Measurements from ENCODE around the gene CCL23.
"Not testable (repeated sequence)": the region's sequence is repeated elsewhere in the genome, so short reads cannot be mapped to it uniquely, and the experiment has no call there.

CCL23 gene, protein sequence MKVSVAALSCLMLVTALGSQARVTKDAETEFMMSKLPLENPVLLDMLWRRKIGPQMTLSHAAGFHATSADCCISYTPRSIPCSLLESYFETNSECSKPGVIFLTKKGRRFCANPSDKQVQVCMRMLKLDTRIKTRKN

DNA sequence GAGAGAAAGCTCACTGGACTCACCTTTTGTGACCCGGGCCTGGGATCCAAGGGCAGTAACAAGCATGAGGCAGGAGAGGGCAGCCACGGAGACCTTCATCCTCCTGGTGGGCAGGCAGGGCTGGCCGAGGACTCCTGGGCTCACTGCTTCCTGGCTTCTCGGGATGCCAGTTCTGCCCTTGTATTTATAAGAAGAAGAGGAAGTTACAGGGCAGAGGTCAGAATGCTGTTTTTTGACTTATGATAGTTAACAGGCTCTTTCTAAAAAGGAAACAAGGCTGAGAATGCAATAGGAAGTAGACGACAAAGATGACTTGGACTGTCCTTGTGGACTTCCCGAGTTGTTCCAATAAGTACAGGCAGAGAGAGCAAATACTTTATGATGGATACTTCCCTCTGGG, at the start of gene CCL23:
Gene CCL23 (minus strand): TSS at position 174 of the 400 bp plus-strand sequence. CDS start 75 bp downstream, at position 99.
- in situ Hi-C loops (cut with HindIII; ENCODE audit: low pct_ligation_motif_present, low pct_unique_long_range_greater_than_20kb, low sequenced_read_pairs): no loop called here
- no peak for DNase-seq

DNA sequence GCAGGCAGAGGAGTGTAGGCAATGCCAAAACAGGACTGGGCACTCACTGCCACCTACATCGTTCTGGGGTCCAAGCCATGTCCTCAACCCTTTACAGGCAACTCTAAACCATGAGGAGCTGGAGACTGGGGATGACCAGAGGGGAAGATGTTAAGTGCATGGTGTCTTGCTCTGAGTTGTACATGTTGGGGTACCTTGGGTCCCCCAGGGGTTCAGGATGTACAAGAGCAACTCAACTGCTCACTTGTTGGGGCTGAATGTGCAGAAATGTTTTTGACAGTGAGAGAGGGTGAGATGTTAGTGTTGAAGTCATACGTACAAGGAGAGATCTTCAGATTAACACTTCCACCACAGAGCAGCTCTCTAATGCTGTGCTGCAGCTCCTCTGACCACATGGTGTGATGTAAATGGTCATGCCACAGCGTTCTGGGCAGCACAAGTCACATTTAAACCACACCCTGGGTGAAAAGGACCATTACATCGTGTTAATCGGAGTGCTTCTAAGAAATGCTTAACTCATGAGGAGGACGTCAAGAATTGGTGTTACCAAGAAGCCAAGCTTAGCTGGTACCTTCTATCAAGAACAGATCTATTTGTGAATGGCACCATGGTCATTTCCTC, 48.7 kb upstream of the CCL23 start:
- DNase-seq: no peak

DNA sequence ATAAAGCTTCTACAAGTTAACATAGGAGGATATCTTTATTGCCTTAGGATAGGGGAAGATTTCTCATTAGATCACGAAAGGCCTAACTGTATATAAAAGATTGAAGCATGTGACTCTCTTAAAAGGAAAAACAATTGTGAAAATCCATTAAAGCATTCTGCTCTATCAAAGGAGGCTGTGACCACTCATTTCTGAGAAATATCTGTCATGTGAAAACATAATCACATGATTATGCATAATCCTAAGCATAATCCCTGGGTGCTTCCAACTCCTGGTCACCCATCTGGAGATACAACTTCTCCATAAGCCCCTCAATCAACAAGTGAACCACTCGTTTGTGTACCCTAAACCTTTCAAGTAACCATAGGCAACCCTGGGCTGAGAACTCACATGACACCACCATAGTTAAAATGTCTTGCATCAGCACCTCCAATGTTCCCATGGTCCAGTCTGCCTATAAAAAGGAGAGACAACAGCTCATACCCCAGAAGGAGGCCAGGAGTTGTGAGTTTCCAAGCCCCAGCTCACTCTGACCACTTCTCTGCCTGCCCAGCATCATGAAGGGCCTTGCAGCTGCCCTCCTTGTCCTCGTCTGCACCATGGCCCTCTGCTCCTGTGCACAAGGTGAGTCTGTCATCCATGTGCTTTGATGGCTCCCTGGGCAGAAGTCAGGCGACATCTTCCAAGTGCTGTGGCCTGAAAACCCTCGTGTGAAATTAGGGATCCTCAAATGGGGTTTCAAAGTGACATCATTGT, 46.2 kb upstream of the CCL23 start, which contains the start of gene CCL18:
Gene CCL18 (plus strand): TSS at position 487 of the 756 bp plus-strand sequence. CDS start 71 bp downstream, at position 558.
- in situ Hi-C loops (cut with HindIII; ENCODE audit: low pct_ligation_motif_present, low pct_unique_long_range_greater_than_20kb, low sequenced_read_pairs): no loop called here
- DNase-seq: no peak

More for the DNA sequence above, 48.7 kb upstream of the CCL23 start:
- in situ Hi-C loops (cut with HindIII; ENCODE audit: low pct_ligation_motif_present, low pct_unique_long_range_greater_than_20kb, low sequenced_read_pairs): no loop called here

DNA sequence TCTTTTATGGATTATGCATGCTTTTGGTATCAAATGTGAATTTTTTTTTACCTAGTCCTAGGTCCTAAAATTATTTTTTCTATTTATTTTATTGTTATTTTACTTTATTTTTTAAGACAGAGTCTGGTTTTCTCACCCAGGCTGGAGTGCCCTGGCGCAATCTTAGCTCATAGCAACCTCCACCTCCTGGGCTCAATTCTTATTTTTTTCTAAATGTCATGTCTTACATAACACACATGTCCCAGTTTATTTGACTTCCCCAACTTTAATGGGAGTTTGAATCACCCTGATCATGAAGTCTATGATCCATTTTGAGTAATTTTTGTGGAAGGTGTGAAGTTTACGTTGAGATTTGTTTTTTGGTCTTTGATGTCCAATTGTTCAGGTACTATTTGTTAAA, 43.0 kb upstream of the CCL23 start:
- in situ Hi-C loops (cut with HindIII; ENCODE audit: low pct_ligation_motif_present, low pct_unique_long_range_greater_than_20kb, low sequenced_read_pairs): no loop called here
- DNase-seq: no peak

DNA sequence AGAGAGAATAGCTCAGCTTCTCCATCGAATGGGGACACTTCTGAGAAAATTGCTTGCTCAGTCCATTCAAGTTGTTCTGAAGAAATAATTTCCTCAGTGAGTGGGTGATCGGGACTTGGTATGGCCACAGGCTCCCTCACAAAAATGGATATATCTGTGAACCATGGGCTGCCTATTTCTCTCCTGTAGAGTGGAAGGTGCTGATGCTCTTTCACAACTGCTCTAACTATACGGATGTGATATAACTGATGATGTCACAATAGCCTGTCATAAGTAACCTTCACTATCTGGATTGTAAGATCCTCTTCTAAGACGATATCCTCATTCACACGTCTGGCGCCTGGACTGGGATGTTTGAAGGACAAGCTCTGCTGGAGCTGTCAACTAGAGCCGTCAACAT, 41.6 kb upstream of the CCL23 start:
- in situ Hi-C loops (cut with HindIII; ENCODE audit: low pct_ligation_motif_present, low pct_unique_long_range_greater_than_20kb, low sequenced_read_pairs): no loop called here
- DNase-seq: no peak

DNA sequence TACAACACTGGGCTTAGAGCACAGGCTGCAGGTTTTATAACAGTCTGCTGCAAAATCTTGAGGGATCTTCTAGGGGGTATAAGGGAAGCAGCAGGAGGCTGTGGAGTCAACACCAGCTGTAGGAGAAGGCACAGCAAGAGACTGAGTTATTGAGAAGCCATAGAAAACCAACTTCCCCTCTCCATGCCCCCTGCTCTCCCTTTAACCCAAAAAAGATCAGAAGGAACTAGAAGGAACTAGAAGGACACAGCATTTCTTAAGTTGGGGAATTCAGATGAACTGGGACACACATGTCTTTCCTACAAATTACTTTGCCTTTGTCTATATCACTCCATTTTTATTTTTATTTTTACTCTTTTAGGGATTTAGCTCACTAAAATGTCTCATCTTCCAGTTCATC, 40.1 kb upstream of the CCL23 start:
- no peak for DNase-seq
- in situ Hi-C loops (cut with HindIII; ENCODE audit: low pct_ligation_motif_present, low pct_unique_long_range_greater_than_20kb, low sequenced_read_pairs): no loop called here

DNA sequence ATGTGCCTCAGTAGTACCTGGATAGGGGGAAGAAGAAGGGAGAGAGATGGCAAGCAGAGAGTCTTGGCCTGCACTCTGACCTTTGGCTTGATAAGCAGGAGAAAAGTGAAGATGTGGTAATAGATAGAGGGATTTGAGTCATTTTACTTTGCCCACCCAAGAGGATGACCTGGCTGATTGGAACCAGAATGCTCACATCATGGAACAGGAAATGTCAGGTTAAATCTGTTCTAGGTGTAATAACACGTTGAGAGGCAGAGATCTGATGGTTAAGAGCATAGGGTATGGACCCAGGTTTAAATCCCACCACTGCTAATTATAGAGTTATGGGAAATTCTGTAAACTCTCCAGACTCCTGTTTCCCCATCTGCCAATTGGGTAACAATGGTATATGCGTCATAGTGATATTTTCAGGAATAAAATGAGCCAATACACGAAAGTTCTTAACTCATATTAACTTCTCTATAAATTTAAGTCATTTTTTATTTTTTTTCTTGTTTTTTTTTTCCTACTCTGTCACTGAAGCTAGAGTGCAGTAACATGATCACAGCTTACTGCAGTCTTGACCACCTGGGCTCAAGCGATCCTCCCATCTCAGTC, 38.2 kb upstream of the CCL23 start:
- in situ Hi-C loops (cut with HindIII; ENCODE audit: low pct_ligation_motif_present, low pct_unique_long_range_greater_than_20kb, low sequenced_read_pairs): no loop called here
- DNase-seq: no peak

DNA sequence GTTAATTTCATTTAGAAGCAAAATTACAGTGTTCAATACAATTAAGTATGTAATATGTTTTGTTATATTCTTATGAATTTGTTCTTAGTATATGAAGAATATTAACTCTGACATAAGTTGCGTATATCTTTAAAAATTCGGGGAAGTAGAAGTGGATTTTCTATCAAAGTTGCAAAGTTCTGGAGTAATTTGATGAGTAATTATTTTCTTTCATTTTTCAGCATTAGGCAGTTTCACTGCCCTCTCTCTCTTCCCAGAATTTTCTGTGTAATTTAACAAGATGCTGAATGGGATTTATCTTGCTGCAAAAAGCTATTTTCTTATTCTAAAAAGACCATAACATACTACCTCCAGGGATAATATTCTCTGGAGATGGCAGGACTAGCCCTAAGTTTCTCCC, 37.4 kb upstream of the CCL23 start:
- DNase-seq: no peak
- in situ Hi-C loops (cut with HindIII; ENCODE audit: low pct_ligation_motif_present, low pct_unique_long_range_greater_than_20kb, low sequenced_read_pairs): no loop called here

DNA sequence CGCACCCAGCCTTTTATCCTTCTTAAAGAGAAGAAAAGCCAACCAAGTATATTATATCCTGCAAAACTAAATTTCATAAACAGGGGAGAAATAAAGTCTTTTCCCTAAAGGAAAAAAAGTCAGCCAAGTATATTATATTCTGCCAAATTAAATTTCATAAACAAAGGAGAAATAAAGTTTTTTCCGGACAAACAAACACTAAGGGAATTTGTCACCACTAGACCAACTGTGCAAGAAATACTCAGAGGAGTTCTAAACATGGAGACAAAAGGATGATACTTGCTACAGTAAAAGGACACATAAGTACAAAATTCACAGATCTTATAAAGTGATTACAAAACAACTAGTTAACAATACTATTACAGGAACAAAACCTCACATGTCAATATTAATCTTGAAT, 31.9 kb upstream of the CCL23 start:
- DNase-seq: no peak
- in situ Hi-C loops (cut with HindIII; ENCODE audit: low pct_ligation_motif_present, low pct_unique_long_range_greater_than_20kb, low sequenced_read_pairs): no loop called here

DNA sequence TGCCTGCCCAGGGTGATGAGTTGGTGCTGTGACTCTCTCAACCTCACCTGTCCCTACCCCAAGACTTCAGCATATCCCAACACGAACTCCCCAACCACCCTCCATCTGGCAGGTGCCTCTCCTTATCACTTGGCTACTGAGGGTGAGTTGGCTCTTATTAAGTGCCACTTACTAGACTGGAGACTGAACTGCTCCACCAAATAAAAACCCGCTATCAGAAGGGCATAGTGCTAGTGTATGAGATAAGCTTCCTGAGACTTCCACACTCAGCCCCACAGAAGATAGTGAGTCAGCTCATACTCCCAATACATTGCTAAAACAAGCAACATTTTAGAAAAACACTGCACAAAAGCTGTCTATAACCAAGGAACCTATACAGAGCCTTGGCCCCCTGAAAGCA, 30.3 kb upstream of the CCL23 start:
- in situ Hi-C loops (cut with HindIII; ENCODE audit: low pct_ligation_motif_present, low pct_unique_long_range_greater_than_20kb, low sequenced_read_pairs): no loop called here
- DNase-seq: no peak

DNA sequence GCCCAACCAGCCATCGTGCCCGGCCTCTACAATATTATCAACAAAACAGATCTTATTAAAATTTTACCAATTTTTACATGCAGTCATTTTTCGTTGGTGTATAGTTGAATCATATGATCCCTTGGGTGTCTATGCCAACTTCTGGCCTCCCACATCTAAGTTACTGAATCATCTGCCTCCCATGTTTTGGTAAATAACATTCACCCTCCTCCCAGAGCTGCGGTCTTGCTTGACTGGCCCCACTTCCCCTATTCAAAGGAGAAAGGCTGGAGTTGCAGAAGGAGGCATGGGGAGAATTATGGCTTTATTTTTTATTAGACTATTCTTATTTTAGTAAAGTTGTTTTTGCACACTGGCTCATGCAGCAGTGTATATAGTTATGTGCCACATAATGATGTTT, 18.5 kb upstream of the CCL23 start:
- in situ Hi-C loops (cut with HindIII; ENCODE audit: low pct_ligation_motif_present, low pct_unique_long_range_greater_than_20kb, low sequenced_read_pairs): no loop called here
- DNase-seq: no peak

DNA sequence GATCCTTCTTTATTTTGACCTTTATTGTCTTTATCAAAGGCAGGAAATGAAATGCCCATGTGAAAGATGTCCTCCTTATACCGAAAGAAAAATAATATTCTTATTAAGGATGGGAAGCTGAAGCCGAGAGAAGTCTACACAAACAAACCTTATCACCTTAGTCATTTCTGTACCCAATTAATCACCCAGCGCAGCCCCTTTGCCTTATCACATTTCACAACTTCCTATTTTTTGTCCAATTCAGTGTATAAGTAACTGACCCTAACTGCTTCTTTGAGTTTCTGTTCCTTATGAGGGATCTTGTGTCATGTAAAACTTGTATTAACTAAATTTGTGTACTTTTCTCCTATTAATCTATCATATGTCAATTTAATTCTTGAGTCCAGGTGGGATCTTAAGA, 16.4 kb upstream of the CCL23 start:
- no peak for DNase-seq
- in situ Hi-C loops (cut with HindIII; ENCODE audit: low pct_ligation_motif_present, low pct_unique_long_range_greater_than_20kb, low sequenced_read_pairs): no loop called here

DNA sequence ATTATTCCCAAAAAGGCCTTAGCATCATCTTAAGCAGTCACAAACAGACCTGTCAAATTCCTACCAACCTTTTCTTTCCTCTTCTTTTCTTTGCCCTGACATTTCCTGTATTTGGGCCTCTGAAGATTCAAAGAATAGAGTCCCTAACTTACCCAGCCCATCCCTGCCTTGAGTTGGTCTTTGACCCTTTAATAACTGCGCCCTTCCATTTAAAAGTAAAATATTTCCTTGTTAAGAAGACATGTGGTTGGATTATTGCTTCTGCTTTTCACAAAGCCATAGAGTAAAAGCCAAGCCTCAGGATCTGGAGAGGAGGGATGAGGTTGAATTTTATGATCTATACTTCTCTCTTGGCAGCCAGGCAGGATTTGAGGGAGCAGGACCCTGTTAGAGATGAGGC, 13.2 kb upstream of the CCL23 start:
- in situ Hi-C loops (cut with HindIII; ENCODE audit: low pct_ligation_motif_present, low pct_unique_long_range_greater_than_20kb, low sequenced_read_pairs): no loop called here
- DNase-seq: no peak

DNA sequence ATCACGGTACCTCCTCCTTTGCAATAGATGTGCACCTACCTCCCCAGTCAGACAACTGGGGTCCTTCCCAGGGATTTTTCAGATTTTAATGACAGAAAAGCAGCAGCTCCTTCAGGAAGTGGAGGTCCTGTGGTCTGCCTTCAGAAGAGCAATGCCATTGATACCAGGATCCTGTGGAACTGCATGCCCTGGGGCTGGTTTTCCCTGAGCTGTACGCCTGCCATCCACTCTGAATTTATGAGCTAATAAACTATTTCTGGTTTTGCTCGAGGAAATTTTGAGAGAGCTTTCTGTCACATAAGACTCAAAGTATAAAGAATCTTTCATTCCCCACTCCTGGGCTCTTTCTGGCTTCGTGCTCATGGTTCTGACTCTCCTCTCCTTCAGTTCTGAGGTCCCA, 10.0 kb upstream of the CCL23 start:
- in situ Hi-C loops (cut with HindIII; ENCODE audit: low pct_ligation_motif_present, low pct_unique_long_range_greater_than_20kb, low sequenced_read_pairs): no loop called here
- no peak for DNase-seq

DNA sequence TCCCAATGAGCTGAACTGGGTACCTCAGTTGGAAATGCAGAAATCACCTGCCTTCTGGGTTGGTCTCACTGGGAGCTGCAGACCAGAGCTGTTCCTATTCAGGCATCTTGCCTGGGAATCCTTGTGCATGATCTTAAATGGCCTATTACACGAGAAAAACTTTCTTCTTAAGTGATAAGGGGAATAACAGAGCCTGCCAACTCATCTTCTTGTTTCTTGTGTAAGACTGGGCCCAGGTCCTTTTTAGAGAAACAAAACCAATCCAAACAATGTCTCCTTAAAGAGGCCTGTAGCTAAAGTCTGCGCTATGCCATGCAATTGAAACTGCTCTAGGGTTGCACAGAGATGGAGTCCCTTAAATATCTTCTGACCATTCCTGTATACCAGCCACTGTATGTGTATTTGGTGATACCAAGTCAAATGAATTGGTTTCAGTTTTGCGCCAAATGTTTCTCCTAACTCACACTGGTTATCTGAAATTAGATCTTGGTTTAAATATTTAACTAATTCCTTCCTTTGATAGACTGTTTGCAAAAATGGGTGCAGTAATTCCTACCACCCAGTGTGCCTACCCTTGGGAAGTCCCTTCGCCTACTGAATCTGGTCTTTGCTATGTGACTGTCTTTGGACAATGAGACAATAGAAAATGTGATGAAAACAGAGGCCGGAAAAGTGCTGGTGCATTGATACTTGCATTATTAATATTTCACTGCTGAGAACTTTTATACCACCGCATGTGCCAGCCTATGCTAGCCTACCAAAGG, 6.5 kb upstream of the CCL23 start:
- no peak for DNase-seq
- in situ Hi-C loops (cut with HindIII; ENCODE audit: low pct_ligation_motif_present, low pct_unique_long_range_greater_than_20kb, low sequenced_read_pairs): no loop called here

DNA sequence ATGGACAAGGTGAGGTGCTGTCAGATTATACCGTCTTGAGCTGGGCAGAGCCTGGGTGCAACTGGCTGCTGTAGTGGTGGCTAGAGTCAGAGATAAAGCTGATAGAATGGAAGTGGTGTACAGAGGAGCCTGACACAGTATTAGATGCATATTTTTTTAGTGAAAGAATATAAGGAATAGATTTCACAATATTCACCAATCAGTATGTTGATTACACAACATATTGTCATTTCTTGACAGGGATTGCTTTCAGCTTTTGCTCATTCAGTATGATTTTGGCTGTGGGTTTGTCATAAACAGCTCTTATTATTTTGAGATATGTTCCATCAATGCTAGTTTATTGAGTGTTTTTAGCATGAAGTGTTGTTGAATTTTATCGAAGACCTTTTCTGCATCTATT, 1.7 kb upstream of the CCL23 start:
- DNase-seq: no peak
- in situ Hi-C loops (cut with HindIII; ENCODE audit: low pct_ligation_motif_present, low pct_unique_long_range_greater_than_20kb, low sequenced_read_pairs): no loop called here

DNA sequence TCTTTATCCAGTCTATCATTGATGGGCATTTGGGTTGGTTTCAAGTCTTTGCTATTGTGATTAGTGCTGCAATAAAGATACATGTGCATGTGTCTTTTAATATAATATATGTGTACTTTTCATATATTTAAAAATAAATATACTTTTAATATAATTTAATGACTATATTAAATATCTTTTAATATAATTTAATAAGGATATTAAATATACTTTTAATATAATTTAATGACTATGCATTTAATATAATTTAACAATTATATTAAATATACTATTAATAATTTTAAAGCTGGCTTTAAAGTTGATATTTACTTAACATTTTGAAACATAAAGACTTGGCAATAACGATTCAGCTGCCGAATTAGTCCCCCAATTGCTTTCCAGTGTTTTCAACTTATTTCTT, 1.2 kb downstream of the CCL23 start:
- in situ Hi-C loops (cut with HindIII; ENCODE audit: low pct_ligation_motif_present, low pct_unique_long_range_greater_than_20kb, low sequenced_read_pairs): no loop called here
- no peak for DNase-seq

DNA sequence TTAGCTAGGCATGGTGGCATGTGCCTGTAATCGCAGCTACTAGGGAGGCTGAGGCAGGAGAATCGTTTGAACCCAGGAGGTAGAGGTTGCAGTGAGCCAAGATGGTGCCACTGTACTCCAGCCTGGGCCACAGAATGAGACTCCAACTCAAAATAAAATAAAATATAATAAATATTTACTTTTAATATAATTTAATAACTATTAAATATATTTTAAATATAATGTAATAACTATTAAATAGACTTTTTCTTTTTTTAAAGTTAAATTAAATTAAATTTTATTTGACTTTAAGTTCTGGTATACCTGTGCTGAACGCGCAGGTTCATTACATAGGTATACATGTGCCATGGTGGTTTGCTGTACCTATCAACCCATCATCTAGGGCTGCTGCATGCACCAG, 1.9 kb downstream of the CCL23 start:
- in situ Hi-C loops (cut with HindIII; ENCODE audit: low pct_ligation_motif_present, low pct_unique_long_range_greater_than_20kb, low sequenced_read_pairs); DNase-seq: not testable (repeated sequence)

DNA sequence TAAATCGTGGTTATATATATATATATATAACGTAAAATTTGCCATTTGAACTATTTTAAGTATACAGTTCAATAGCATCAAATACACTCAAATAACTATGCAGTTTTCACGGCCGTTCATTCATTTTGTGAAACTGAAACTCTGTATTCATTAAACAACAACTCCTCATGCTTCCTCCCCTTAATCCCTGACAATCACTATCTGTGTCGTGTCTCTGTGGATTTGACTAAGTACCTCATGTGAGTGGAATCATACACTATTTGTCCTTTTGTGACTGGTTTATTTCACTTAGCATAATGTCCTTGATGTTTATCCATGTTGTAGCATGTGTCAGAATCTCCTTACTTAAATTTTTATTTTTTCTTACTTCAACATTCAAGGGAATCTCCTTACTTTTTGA, 2.8 kb downstream of the CCL23 start:
- in situ Hi-C loops (cut with HindIII; ENCODE audit: low pct_ligation_motif_present, low pct_unique_long_range_greater_than_20kb, low sequenced_read_pairs): no loop called here
- no peak for DNase-seq
